Caco-2 (cell line): ENCODE measurements around the gene CCDC85C. TPM values are rescaled to one million over a fixed set of nuclear protein-coding genes. Genes with fewer than 3 reads are reported as not detected.

Source experiments
- BruUV-seq: library from RNA; stranded (reverse); fragments of 400-500 nt; replicated peaks from 2 replicates; lab custom pipeline; 2021; lab: Mats Ljungman, UMichigan
- CTCF ChIA-PET: fragments of 300-600 bp; sonication (Branson Sonifier 250); formaldehyde crosslinking; loops from one replicate; lab custom pipeline; 2022; ENCODE audit warnings: antibody characterized with exemption; lab: Charles Lee
- POLR2A ChIA-PET: fragments of 300-600 bp; sonication (Branson Sonifier 250); formaldehyde crosslinking; loops from one replicate; lab custom pipeline; 2022; ENCODE audit warnings: antibody characterized with exemption; lab: Charles Lee
- DNase-seq, 2 experiments: peaks; one replicate each; pipeline versions ENCODE4 v3.0.0 to v3.0.0-alpha.2; 2020 to 2022
- H3K27me3 ChIP-seq: replicated peaks from 2 replicates; pipeline ENCODE4 v1.6.0; 2011; ENCODE audit warnings: low read length; ENCODE audit not compliant: control insufficient read depth, insufficient read depth
- H3K36me3 ChIP-seq: 2 replicates; pipeline ENCODE4 v1.5.1; 2011; ENCODE audit warnings: low read length; ENCODE audit not compliant: control insufficient read depth, insufficient read depth
- H3K4me1 ChIP-seq: fragments of 250-450 bp; sonication (Bioruptor Pico); 2 replicates; pipeline ENCODE4 v1.5.1; 2020; ENCODE audit warnings: mild to moderate bottlenecking
- H3K4me3 ChIP-seq: 2 replicates; pipeline ENCODE4 v1.5.1; 2011; ENCODE audit warnings: low read depth, mild to moderate bottlenecking, control low read depth, low read length
- H3K9me3 ChIP-seq: fragments of 250-450 bp; sonication (Bioruptor Pico); 2 replicates; pipeline ENCODE4 v1.5.1; 2020; ENCODE audit warnings: mild to moderate bottlenecking, moderate library complexity
- H3K27ac Mint-ChIP-seq: one replicate; pipeline ENCODE4 v1.8.0; 2022; ENCODE audit warnings: mixed read lengths; ENCODE audit not compliant: unreplicated experiment
- H3K27me3 Mint-ChIP-seq: one replicate; pipeline ENCODE4 v1.8.0; 2022; ENCODE audit warnings: mixed read lengths; ENCODE audit not compliant: insufficient read depth, unreplicated experiment
- H3K36me3 Mint-ChIP-seq: one replicate; pipeline ENCODE4 v1.8.0; 2022; ENCODE audit warnings: mild to moderate bottlenecking, mixed read lengths; ENCODE audit not compliant: insufficient read depth, unreplicated experiment
- H3K4me1 Mint-ChIP-seq: one replicate; pipeline ENCODE4 v1.8.0; 2022; ENCODE audit warnings: low read depth, mixed read lengths; ENCODE audit not compliant: unreplicated experiment
- H3K4me3 Mint-ChIP-seq: one replicate; pipeline ENCODE4 v1.8.0; 2022; ENCODE audit warnings: mild to moderate bottlenecking, moderate library complexity, mixed read lengths; ENCODE audit not compliant: unreplicated experiment
- H3K9me3 Mint-ChIP-seq: one replicate; pipeline ENCODE4 v1.8.0; 2022; ENCODE audit warnings: mixed read lengths; ENCODE audit not compliant: unreplicated experiment
- intact Hi-C: fragments of 100-400 bp; cut with micrococcal nuclease; formaldehyde crosslinking; loops from one replicate; pipeline ENCODE4 v1.10.0; 2022; ENCODE audit not compliant: unreplicated experiment
- total RNA-seq: library from RNA; stranded (reverse); gene quantifications from 2 replicates; pipeline ENCODE4 v1.2.3, GENCODE V29; 2022
- TF ChIP-seq, protein P1 (sequence below), 2 experiments: fragments of 200-600 bp in 1 of 2; IDR thresholded peaks; 1 replicate in 1 of 2; 2 replicates in 1 of 2; pipeline versions ENCODE4 v1.5.1 to v1.8.0; 2011 to 2022; ENCODE audit warnings: antibody characterized with exemption in 1 of 2, control low read depth in 1 of 2, inconsistent platforms in 1 of 2, low read depth in 1 of 2, low read length in 1 of 2, mild to moderate bottlenecking in 1 of 2, moderate library complexity in 1 of 2; ENCODE audit not compliant: insufficient read depth in 1 of 2, severe bottlenecking in 1 of 2, unreplicated experiment in 1 of 2

CCDC85C gene
- total RNA-seq, 1 experiment from 2014 or later = 76.2 TPM

DNA sequence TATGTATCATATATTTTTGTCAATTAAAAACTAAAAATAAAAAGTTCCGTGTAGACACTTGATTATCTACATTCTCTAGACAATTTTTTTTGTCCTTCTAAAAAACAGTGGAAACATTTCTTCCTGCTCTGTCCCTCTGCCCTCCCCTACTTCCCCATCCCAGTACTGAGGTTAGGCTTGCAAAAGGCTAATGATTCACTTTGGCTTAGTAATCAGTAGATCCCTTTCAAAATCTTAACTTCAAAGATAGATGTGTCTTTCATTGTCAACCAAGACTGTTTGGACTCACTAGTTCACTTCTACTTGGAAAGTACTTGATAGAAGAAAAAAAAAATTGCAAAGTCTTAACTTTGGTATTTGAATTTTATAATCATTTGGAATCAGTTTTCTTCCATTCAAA, 127.1 kb downstream of the CCDC85C start:
- H3K27me3 ChIP-seq = no peaks in the 10 kb centered on the region
- H3K4me1 Mint-ChIP-seq = peaks cover 23% of the 10 kb centered on the region
- no peak overlapping the region for H3K27ac Mint-ChIP-seq
- H3K4me3 Mint-ChIP-seq = no peak overlapping the region
- BruUV-seq = no TSS peak
- no peaks in the 10 kb centered on the region for H3K36me3 ChIP-seq
- H3K27me3 Mint-ChIP-seq = no peaks in the 10 kb centered on the region
- peaks cover 18% of the 10 kb centered on the region for H3K36me3 Mint-ChIP-seq
- peaks cover 20% of the 10 kb centered on the region for H3K4me1 ChIP-seq
- intact Hi-C loops = no loop called here
- ChIA-PET POLR2A (no interaction called here), CTCF (no interaction called here)
- H3K9me3 ChIP-seq = no peaks in the 10 kb centered on the region
- TF ChIP-seq, protein P1, sequence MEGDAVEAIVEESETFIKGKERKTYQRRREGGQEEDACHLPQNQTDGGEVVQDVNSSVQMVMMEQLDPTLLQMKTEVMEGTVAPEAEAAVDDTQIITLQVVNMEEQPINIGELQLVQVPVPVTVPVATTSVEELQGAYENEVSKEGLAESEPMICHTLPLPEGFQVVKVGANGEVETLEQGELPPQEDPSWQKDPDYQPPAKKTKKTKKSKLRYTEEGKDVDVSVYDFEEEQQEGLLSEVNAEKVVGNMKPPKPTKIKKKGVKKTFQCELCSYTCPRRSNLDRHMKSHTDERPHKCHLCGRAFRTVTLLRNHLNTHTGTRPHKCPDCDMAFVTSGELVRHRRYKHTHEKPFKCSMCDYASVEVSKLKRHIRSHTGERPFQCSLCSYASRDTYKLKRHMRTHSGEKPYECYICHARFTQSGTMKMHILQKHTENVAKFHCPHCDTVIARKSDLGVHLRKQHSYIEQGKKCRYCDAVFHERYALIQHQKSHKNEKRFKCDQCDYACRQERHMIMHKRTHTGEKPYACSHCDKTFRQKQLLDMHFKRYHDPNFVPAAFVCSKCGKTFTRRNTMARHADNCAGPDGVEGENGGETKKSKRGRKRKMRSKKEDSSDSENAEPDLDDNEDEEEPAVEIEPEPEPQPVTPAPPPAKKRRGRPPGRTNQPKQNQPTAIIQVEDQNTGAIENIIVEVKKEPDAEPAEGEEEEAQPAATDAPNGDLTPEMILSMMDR (IDR thresholded peaks at IDR 0.05; ENCODE audit: insufficient read depth in 1 of 2, low read depth in 1 of 2, low read length in 1 of 2, severe bottlenecking in 1 of 2, unreplicated experiment in 1 of 2) = no peak
- H3K9me3 Mint-ChIP-seq = no peaks in the 10 kb centered on the region
- no peak for DNase-seq
- H3K4me3 ChIP-seq = no peak overlapping the region

DNA sequence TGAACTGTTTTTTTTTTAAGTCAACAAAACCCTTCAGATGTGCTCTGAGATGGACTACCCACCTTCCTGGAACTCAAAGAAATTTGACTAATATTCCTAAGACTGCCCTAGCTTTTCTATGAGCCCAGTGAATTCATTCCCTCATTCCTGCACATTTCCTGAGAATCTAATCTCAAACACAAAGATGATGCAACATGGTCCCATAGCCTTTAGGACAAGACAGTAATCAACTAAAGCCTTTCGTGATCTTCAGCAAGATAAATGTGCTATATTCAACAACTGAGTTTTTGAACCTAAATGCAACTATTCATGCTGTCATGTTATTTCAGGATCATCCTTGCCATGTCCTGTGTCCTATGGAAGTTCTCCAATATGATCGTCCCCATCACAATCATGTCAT, 128.3 kb downstream of the CCDC85C start:
- ChIA-PET CTCF (no interaction called here), POLR2A (interaction anchor here (0.6 kb wide), 1 partner anchor 230 kb away, joined by 4 read pairs; no protein-coding TSS in a partner anchor)
- no TSS peak for BruUV-seq
- no peak overlapping the region for H3K4me3 Mint-ChIP-seq
- TF ChIP-seq, protein P1 (IDR thresholded peaks at IDR 0.05; ENCODE audit: insufficient read depth in 1 of 2, low read depth in 1 of 2, low read length in 1 of 2, severe bottlenecking in 1 of 2, unreplicated experiment in 1 of 2) = no peak
- no peak overlapping the region for H3K4me3 ChIP-seq
- H3K9me3 Mint-ChIP-seq = no peaks in the 10 kb centered on the region
- no peaks in the 10 kb centered on the region for H3K36me3 ChIP-seq
- intact Hi-C loops = no loop called here
- H3K27me3 ChIP-seq = no peaks in the 10 kb centered on the region
- peaks cover 20% of the 10 kb centered on the region for H3K4me1 ChIP-seq
- no peak for DNase-seq
- no peaks in the 10 kb centered on the region for H3K27me3 Mint-ChIP-seq
- H3K27ac Mint-ChIP-seq = no peak overlapping the region
- no peaks in the 10 kb centered on the region for H3K9me3 ChIP-seq
- H3K36me3 Mint-ChIP-seq = peaks cover 7% of the 10 kb centered on the region
- peaks cover 28% of the 10 kb centered on the region for H3K4me1 Mint-ChIP-seq

DNA sequence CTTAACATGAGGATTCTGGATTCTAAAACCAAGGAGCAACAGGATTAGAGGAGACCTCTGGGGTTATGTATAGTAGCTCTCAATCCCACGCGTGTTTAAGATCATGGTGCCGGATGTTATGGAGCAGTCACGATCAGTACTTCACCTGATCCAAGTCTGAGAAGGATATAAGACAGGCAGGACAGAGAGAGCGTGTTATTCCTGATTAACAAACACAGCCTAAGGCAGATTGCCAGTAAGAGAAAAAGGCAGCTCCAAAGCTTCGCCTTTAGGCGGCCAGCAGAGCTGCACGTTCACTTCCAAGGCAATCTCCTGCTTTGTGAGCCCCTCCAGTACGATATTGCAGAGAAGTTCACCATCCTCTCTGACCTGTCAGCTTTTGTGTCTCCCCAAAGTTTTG, 128.8 kb downstream of the CCDC85C start:
- H3K9me3 Mint-ChIP-seq = no peaks in the 10 kb centered on the region
- H3K4me1 Mint-ChIP-seq = peaks cover 32% of the 10 kb centered on the region
- H3K27ac Mint-ChIP-seq = no peak overlapping the region
- Histone ChIP-seq H3K36me3 (no peaks in the 10 kb centered on the region), H3K4me3 (no peak overlapping the region), H3K9me3 (no peaks in the 10 kb centered on the region), H3K27me3 (no peaks in the 10 kb centered on the region), H3K4me1 (peaks cover 20% of the 10 kb centered on the region)
- no TSS peak for BruUV-seq
- intact Hi-C loops = no loop called here
- no peak overlapping the region for H3K4me3 Mint-ChIP-seq
- TF ChIP-seq, protein P1 (IDR thresholded peaks at IDR 0.05; ENCODE audit: insufficient read depth in 1 of 2, low read depth in 1 of 2, low read length in 1 of 2, severe bottlenecking in 1 of 2, unreplicated experiment in 1 of 2) = no peak
- no peaks in the 10 kb centered on the region for H3K27me3 Mint-ChIP-seq
- POLR2A ChIA-PET = interaction anchor here (0.6 kb wide), 2 partner anchors 164 to 230 kb away, joined by 3 to 4 read pairs; no protein-coding TSS in a partner anchor
- H3K36me3 Mint-ChIP-seq = peaks cover 7% of the 10 kb centered on the region
- CTCF ChIA-PET = no interaction called here
- peak in 1 of 2 experiments; percentile 10 for DNase-seq
